Raji (cell line): ENCODE results near the gene RGS7.

Experiments used
- POLR2A ChIP-seq: IDR thresholded peaks from 2 replicates; pipeline ENCODE4 v1.6.1; 2011; ENCODE audit warnings: low read depth, low read length, control low read depth; ENCODE audit not compliant: insufficient read depth

The RGS7 gene

DNA sequence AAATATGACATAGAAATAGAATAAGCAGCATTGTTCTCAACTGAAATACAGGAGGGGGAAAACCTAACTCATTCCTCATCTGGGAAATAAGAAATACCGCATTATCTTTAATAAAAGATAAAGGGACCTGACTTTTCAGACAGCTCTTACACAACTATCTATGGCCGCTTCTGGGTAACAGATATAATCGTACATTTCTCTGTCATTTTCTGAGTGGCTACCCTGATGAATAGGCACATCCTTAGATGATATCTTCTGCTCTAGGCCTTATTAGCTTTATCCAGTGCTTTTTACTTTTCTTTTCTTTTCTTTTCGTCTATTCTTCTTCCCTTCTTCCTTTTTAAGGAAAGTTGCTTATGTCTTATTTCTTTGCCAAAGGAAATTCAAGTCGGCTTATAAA, 388.1 kb downstream of the RGS7 start:
- TF ChIP-seq POLR2A: no peak

- no peak for TF ChIP-seq POLR2A
These were observed 389.8 kb downstream of the RGS7 start for GRCh38 chr1:240967070-240967724.

DNA sequence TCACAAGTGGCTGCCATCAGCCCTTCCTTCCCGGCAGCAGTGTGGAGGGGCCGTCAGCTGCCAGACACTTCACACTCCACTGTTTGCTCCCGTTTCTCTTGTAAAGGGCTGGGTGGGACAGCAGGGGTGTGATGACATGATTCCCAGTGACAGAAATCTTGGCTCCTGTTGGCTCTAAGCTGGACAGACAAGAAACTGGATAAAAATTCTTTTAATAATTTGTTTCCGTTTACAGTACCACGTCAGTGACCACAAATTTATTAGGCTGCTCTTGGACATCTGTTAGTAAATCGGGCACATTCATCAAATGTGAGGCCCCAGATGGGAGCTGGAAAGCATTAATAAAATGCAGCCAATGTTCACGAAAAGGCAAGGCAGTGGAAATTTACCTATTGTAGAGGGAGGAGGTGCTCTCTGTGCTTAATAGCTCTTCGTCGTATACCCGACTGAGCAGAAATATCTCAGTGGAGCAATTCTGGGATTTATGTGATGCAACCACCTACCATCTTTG, 391.4 kb downstream of the RGS7 start:
- no peak for TF ChIP-seq POLR2A

DNA sequence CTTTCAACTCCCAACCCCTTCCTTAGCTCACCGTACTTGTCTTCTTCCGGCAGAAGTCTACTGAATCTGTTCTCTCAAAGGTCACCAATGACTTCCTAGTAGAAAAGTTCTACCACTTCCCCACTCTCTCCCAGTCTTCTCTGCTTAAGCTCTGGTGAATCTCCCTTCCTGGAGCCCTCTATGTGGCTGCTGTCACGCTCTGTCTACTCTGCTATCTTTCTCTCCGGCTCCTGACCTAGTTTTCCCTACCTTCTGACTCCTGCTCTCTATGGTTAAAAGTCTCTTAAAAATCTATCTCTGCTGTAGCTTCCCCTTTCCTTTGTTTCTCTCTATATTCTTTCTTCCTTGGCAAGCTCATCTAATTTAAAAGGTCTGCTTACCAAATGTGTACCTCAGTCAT, 394.9 kb downstream of the RGS7 start:
- no peak for TF ChIP-seq POLR2A

GRCh38 chr1:240956424-240956823, 400.6 kb downstream of the RGS7 start:
- TF ChIP-seq POLR2A: no peak

DNA sequence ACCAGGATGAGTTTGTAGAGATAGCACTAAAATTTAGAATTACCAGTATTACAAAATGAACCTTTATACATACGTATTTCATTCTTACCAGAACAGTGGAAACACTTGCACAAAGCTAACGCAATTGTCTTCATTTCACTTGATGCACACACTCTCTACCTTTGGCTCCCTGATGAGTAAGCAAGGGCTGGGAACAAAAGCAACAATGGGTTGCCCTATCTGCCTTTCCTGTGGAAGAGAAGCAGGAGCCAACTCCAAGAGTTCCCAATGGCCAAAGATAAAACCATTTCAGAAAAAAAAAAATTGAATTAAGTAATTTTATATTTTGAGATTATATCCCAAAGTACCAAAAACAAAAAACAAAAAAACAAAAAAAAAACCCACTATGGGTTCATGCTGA, 401.0 kb downstream of the RGS7 start:
- no peak for TF ChIP-seq POLR2A

- no peak for TF ChIP-seq POLR2A
These were observed 409.4 kb downstream of the RGS7 start for GRCh38 chr1:240947438-240948224.

- no peak for TF ChIP-seq POLR2A
These were observed 410.1 kb downstream of the RGS7 start for GRCh38 chr1:240946926-240947325.

DNA sequence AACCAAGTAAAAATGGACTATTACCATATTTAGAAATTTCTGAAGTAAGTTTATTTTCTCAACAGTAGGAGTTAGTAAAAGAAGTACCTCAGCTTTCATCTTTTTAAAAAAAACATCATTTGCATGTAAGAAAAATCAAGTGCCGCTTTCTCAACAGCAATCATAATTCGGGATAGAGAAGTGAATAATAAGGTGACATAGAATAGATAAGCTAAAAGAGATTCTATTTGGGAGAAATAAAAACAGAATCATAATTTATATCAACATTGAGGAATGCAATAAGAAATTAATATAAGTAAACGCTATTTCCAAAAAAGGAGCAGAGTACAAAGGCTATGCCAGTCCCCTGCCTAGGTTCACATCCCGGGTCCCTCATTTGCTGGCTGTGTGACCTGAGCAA, 414.1 kb downstream of the RGS7 start:
- no peak for TF ChIP-seq POLR2A

- TF ChIP-seq POLR2A: no peak
These were observed 415.2 kb downstream of the RGS7 start for GRCh38 chr1:240941701-240942370.

DNA sequence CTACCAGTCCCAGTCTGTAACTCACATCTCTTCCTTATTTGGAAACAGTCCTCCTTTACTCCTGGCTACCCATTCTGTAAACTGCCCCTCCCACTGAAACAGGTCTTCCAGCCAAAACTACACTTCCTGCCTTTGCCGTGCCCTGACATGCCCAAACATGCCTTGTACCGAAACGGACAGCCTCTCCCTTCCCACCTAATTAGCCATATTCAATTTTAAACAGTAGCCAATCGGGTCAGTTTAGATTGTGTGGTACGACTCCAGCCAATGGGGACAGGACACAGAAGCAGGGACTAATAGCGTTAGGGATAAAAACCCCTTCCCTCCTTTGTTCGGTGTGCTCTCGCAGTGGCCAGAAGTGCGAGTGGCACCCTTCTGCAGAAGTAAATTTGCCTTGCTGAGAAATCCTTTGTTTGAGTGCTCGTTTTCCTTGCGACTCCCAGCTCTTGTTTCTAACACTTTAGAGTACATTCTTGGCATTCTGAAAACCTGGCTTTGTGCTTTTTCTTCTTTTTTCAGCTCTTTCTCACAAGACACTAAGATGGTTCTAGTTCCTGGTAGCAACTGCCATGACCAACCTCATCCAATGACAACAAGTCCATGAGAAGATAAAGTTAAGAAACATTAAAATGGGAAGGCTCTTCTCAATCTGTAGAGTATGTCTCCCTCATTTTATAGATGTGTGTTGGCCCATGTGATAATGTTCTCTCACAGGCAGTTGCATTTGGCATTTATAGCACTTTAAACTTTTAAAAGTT, 419.9 kb downstream of the RGS7 start:
- TF ChIP-seq POLR2A: no peak

DNA sequence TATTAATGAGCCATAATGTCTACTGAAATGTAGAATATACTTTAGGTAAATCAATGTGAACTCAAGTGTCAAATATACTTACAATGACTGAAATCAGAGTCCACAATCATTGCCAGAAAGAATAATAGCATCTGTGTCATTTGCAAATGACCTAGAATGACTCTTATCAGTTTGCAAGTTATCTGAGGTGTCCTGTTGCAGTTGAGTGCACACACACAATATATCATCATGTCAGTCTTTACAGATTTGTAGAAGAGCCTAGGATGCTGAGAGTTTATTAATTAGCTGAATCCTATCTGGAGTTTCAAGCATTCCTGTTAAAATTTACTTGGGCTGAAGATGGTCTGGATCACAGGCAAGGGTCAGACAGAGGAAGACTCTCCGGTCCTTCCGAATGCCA, 421.1 kb downstream of the RGS7 start:
- no peak for TF ChIP-seq POLR2A

GRCh38 chr1:240931031-240931430, 426.0 kb downstream of the RGS7 start:
- TF ChIP-seq POLR2A: no peak

GRCh38 chr1:240928265-240928664, 428.7 kb downstream of the RGS7 start:
- no peak for TF ChIP-seq POLR2A

- TF ChIP-seq POLR2A: no peak
These were observed 429.2 kb downstream of the RGS7 start for GRCh38 chr1:240927821-240928220.
